B cell (primary cell): ENCODE measurements around the gene GRID2. TPM values are rescaled to one million over a fixed set of nuclear protein-coding genes. Genes with fewer than 3 reads are reported as not detected.

Experiments
- ATAC-seq: fragments of 200-7000 bp; cut with Tn5 transposase; one replicate; pipeline ENCODE4 v1.10.0; 2021; ENCODE audit warnings: low read depth, mild to moderate bottlenecking, moderate number of reproducible peaks, moderate library complexity
- CTCF ChIA-PET: fragments of 350-600 bp; sonication (Branson Sonifier 250); formaldehyde crosslinking; loops from one replicate; lab custom pipeline; 2021; ENCODE audit warnings: antibody characterized with exemption, inconsistent platforms; lab: Charles Lee
- POLR2A ChIA-PET: fragments of 350-600 bp; sonication (Branson Sonifier 250); formaldehyde crosslinking; loops from one replicate; lab custom pipeline; 2021; ENCODE audit warnings: antibody characterized with exemption; lab: Charles Lee
- DNase-seq: peaks from one replicate; pipeline ENCODE4 v3.0.0; 2013
- H2AFZ ChIP-seq: 2 replicates; pipeline ENCODE4 v1.6.1; 2012; ENCODE audit warnings: mild to moderate bottlenecking, low read depth, low read length; ENCODE audit not compliant: insufficient read depth, poor library complexity, severe bottlenecking
- H3K27ac ChIP-seq, 2 donors: 1 replicate in 1 of 2; 2 replicates in 1 of 2; pipeline ENCODE4 v1.5.1; 2012 to 2013; ENCODE audit warnings: low read length in 2 of 2, mild to moderate bottlenecking in 2 of 2, moderate library complexity in 1 of 2
- H3K27me3 ChIP-seq, 4 experiments: fragments of 200-600 bp in 1 of 4; sonication (generic) in 1 of 4; replicated peaks in 1 of 4; 1 replicate in 2 of 4; 2 replicates in 2 of 4; pipeline versions ENCODE4 v1.6.1 to v1.7.0; 2013 to 2016; ENCODE audit warnings: low read length in 3 of 4, mild to moderate bottlenecking in 2 of 4, mixed read lengths in 1 of 4, moderate library complexity in 1 of 4; ENCODE audit not compliant: insufficient read depth in 4 of 4, control insufficient read depth in 3 of 4; ENCODE audit errors: control extremely low read depth in 1 of 4
- H3K36me3 ChIP-seq, 2 experiments: replicated peaks in 1 of 2; 1 replicate in 1 of 2; 2 replicates in 1 of 2; pipeline versions ENCODE4 v1.6.1 to v1.7.1; 2013; ENCODE audit warnings: low read length in 1 of 2; ENCODE audit not compliant: insufficient read depth in 2 of 2, control insufficient read depth in 1 of 2; ENCODE audit errors: control extremely low read depth in 1 of 2, extremely low read depth in 1 of 2
- H3K4me1 ChIP-seq, 2 donors: fragments of 200-600 bp in 1 of 2; sonication (generic) in 1 of 2; 1 replicate in 1 of 2; 2 replicates in 1 of 2; pipeline versions ENCODE4 v1.5.1 to v1.6.1; 2013 to 2017; ENCODE audit warnings: low read length in 2 of 2; ENCODE audit not compliant: control insufficient read depth in 2 of 2, insufficient read depth in 2 of 2
- H3K4me2 ChIP-seq: replicated peaks from 2 replicates; pipeline ENCODE3; 2012; ENCODE audit warnings: mild to moderate bottlenecking, low read depth, low read length; ENCODE audit not compliant: poor library complexity, severe bottlenecking
- H3K4me3 ChIP-seq, 5 experiments: fragments of 200-600 bp in 1 of 5; sonication (generic) in 1 of 5; 1 replicate in 3 of 5; 2 replicates in 2 of 5; pipeline versions ENCODE4 v1.5.1 to v1.7.0; 2011 to 2016; ENCODE audit warnings: low read length in 4 of 5, mild to moderate bottlenecking in 4 of 5, low read depth in 2 of 5, control low read depth in 1 of 5, moderate library complexity in 1 of 5; ENCODE audit not compliant: insufficient read depth in 1 of 5; ENCODE audit errors: control extremely low read depth in 1 of 5, extremely low read depth in 1 of 5
- H3K79me2 ChIP-seq: fragments of 200-600 bp; sonication (generic); one replicate; pipeline ENCODE4 v1.6.0; 2016; ENCODE audit warnings: low read length; ENCODE audit not compliant: control insufficient read depth, insufficient read depth
- H3K9ac ChIP-seq: fragments of 200-600 bp; sonication (generic); 2 replicates; pipeline ENCODE4 v1.6.1; 2017; ENCODE audit warnings: mild to moderate bottlenecking, low read length, moderate library complexity
- H3K9me3 ChIP-seq, 3 donors: one replicate each; pipeline versions ENCODE4 v1.6.1 to v1.7.1; 2013; ENCODE audit warnings: low read length in 2 of 3; ENCODE audit not compliant: control insufficient read depth in 2 of 3, insufficient read depth in 1 of 3; ENCODE audit errors: control extremely low read depth in 1 of 3
- H4K20me1 ChIP-seq: 2 replicates; pipeline ENCODE4 v1.6.0; 2012; ENCODE audit warnings: mild to moderate bottlenecking, low read length; ENCODE audit not compliant: insufficient read depth, control insufficient read depth, poor library complexity, severe bottlenecking
- H3K27ac Mint-ChIP-seq: one replicate; pipeline ENCODE4 v1.8.0; 2021; ENCODE audit warnings: mixed read lengths
- H3K27me3 Mint-ChIP-seq: one replicate; pipeline ENCODE4 v1.8.0; 2021; ENCODE audit warnings: mixed read lengths
- H3K4me1 Mint-ChIP-seq: one replicate; pipeline ENCODE4 v1.8.0; 2021; ENCODE audit warnings: mixed read lengths
- H3K4me3 Mint-ChIP-seq: one replicate; pipeline ENCODE4 v1.8.0; 2021; ENCODE audit warnings: mixed read lengths
- H3K9me3 Mint-ChIP-seq: one replicate; pipeline ENCODE4 v1.8.0; 2022; ENCODE audit warnings: mixed read lengths; ENCODE audit not compliant: insufficient read depth
- CTCF ChIP-seq: fragments of 200-600 bp; IDR thresholded peaks from one replicate; pipeline ENCODE4 v1.8.0; 2022; ENCODE audit warnings: antibody characterized with exemption, mild to moderate bottlenecking
- EZH2 ChIP-seq: IDR thresholded peaks from 2 replicates; pipeline ENCODE4 v1.6.1; 2012; ENCODE audit warnings: borderline replicate concordance, low read depth, mild to moderate bottlenecking, moderate library complexity, low read length; ENCODE audit not compliant: insufficient read depth, poor library complexity, severe bottlenecking
- WGBS: methylation state at CpG from one replicate; pipeline ENCODE4 v1.1.5; 2013; ENCODE audit warnings: missing lambda C conversion rate; ENCODE audit not compliant: insufficient coverage; 5-methylcytosine and 5-hydroxymethylcytosine counted together
- intact Hi-C: fragments of 100-400 bp; cut with micrococcal nuclease; formaldehyde crosslinking; loops from one replicate; pipeline ENCODE4 v1.10.0; 2022
- polyA plus RNA-seq: library from polyadenylated mRNA; depleted of rRNA; stranded (reverse); fragments of >200 nt; gene quantifications from 2 replicates; pipeline ENCODE4 v1.2.3, GENCODE V29; 2012
- total RNA-seq, 2 donors: library from RNA; stranded (reverse); fragments of 120-200 nt in 1 of 2; gene quantifications; 1 replicate in 1 of 2; 2 replicates in 1 of 2; pipeline versions ENCODE4 v1.2.3 to v1.2.4, GENCODE V29; 2013 to 2022

GRID2 gene
- total and polyA plus RNA-seq, 2 donors (not counting 1 experiment from before 2014, with no cell fraction given) = not detected

DNA sequence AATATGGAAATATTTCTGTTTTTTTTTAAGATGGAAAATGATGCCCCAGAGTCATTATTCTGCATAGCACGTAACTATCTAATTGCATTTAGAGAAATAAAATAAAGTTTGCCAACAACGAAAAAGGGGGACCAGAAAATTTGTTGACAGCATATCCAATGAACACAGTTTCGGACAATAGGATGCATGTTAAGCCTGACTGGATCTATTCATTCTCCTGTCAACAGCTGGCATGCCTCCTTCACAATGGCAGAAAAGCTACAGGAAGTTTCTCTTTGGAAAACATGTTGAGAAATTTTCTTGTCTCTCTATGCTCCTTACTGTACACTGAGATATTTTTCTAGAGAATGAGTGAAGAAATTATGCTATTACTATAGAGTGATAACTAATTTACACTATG lies 262.5 kb downstream of the GRID2 start:
- no peak overlapping the region for H3K27ac Mint-ChIP-seq

GRCh38 chr4:92580816-92581215 lies 277.1 kb downstream of the GRID2 start:
- H3K9ac ChIP-seq = no peak overlapping the region
- no peak overlapping the region for H3K27ac Mint-ChIP-seq
- H3K4me1 Mint-ChIP-seq = no peaks in the 10 kb centered on the region
- H3K4me2 ChIP-seq = no peak overlapping the region
- H2AFZ ChIP-seq = no peak overlapping the region
- H3K9me3 Mint-ChIP-seq = peaks cover 3% of the 10 kb centered on the region
- DNase-seq (no peak), ATAC-seq (no peak)
- WGBS = no CpG with 5 or more reads among the region's 1 CpG
- H3K4me1 ChIP-seq = no peaks in the 10 kb centered on the region
- no peaks in the 10 kb centered on the region for H3K36me3 ChIP-seq
- POLR2A ChIA-PET = no interaction called here
- no peak overlapping the region for H3K4me3 Mint-ChIP-seq
- intact Hi-C loops = no loop called here
- H3K9me3 ChIP-seq = peaks cover 0 to 9% (median 0%) of the 10 kb centered on the region in 3 donors
- H3K27ac ChIP-seq = no peak overlapping the region
- H3K27me3 Mint-ChIP-seq = no peaks in the 10 kb centered on the region
- H3K79me2 ChIP-seq = no peaks in the 10 kb centered on the region
- CTCF ChIA-PET = no interaction called here
- H3K4me3 ChIP-seq = no peak overlapping the region
- no peaks in the 10 kb centered on the region for H3K27me3 ChIP-seq
- H4K20me1 ChIP-seq = no peaks in the 10 kb centered on the region
- TF ChIP-seq CTCF (no peak), EZH2 (no peak)

More for the DNA sequence above, 262.5 kb downstream of the GRID2 start:
- no peak overlapping the region for H3K4me3 ChIP-seq
- no peaks in the 10 kb centered on the region for H3K4me1 ChIP-seq
- no peaks in the 10 kb centered on the region for H3K9me3 ChIP-seq
- Mint-ChIP-seq H3K4me3 (no peak overlapping the region), H3K4me1 (no peaks in the 10 kb centered on the region), H3K9me3 (peaks cover 2% of the 10 kb centered on the region), H3K27me3 (no peaks in the 10 kb centered on the region)
- TF ChIP-seq CTCF = no peak
- no peak for TF ChIP-seq EZH2
- H4K20me1 ChIP-seq = no peaks in the 10 kb centered on the region
- no peak overlapping the region for H3K27ac ChIP-seq
- no peak for ATAC-seq
- WGBS = 93% methylated on average over 3 of the region's 3 CpGs
- H2AFZ ChIP-seq = no peak overlapping the region
- CTCF ChIA-PET = no interaction called here
- no peaks in the 10 kb centered on the region for H3K36me3 ChIP-seq
- DNase-seq = no peak
- H3K27me3 ChIP-seq = no peaks in the 10 kb centered on the region
- intact Hi-C loops = no loop called here
- POLR2A ChIA-PET = no interaction called here
- H3K4me2 ChIP-seq = no peak overlapping the region
- H3K79me2 ChIP-seq = no peaks in the 10 kb centered on the region
- no peak overlapping the region for H3K9ac ChIP-seq
